Stimulated activated CD8-positive, alpha-beta memory T cell treated with anti-CD3 and anti-CD28 coated beads, Interleukin-7, amount 100 ng/mL, for 1 hour (primary cell): Measurements from ENCODE around the gene PFDN4.
A peak's percentile ranks its signal among the peaks of the same experiment; 100 is the strongest.

Source experiments
- DNase-seq, 2 donors: peaks; one replicate each; pipeline ENCODE4 v3.0.0-alpha.2; 2020; ENCODE audit warnings: low read depth in 2 of 2

PFDN4 gene

GRCh38 chr20:54173653-54174456 is 34.0 kb upstream of the PFDN4 start, which contains the start of gene CYP24A1:
Gene CYP24A1 (minus strand): TSS chr20:54173986. CDS start chr20:54173579, 407 bp downstream.
- no peak for DNase-seq

GRCh38 chr20:54174457-54175175 is 33.3 kb upstream of the PFDN4 start:
- DNase-seq: no peak

- no peak for DNase-seq
Measured at GRCh38 chr20:54176610-54177009, 31.3 kb upstream of the PFDN4 start.

GRCh38 chr20:54177378-54177777 is 30.5 kb upstream of the PFDN4 start:
- no peak for DNase-seq

- no peak for DNase-seq
Measured at GRCh38 chr20:54178256-54178655, 29.6 kb upstream of the PFDN4 start.

GRCh38 chr20:54179946-54180345 is 27.9 kb upstream of the PFDN4 start:
- no peak for DNase-seq

- DNase-seq: no peak
Measured at GRCh38 chr20:54180931-54181330, 27.0 kb upstream of the PFDN4 start.

- no peak for DNase-seq
Measured at GRCh38 chr20:54184071-54184470, 23.8 kb upstream of the PFDN4 start.

GRCh38 chr20:54184904-54185626 is 22.8 kb upstream of the PFDN4 start:
- no peak for DNase-seq

GRCh38 chr20:54188132-54188849 is 19.6 kb upstream of the PFDN4 start:
- DNase-seq: no peak

- DNase-seq: no peak
Measured at GRCh38 chr20:54189630-54190029, 18.3 kb upstream of the PFDN4 start.

GRCh38 chr20:54190217-54190616 is 17.7 kb upstream of the PFDN4 start:
- DNase-seq: no peak

- no peak for DNase-seq
Measured at GRCh38 chr20:54193817-54194216, 14.1 kb upstream of the PFDN4 start.

- no peak for DNase-seq
Measured at GRCh38 chr20:54194724-54195438, 13.0 kb upstream of the PFDN4 start.

- no peak for DNase-seq
Measured at GRCh38 chr20:54195483-54196472, 12.1 kb upstream of the PFDN4 start.

GRCh38 chr20:54197621-54198604 is 10.0 kb upstream of the PFDN4 start:
- no peak for DNase-seq

- no peak for DNase-seq
Measured at GRCh38 chr20:54199283-54199682, 8.6 kb upstream of the PFDN4 start.

GRCh38 chr20:54199721-54200176 is 8.1 kb upstream of the PFDN4 start:
- DNase-seq: peak; percentile 42 to 48
